AG04450 (cell line): ENCODE data around the gene FDX1. TPM values are rescaled to one million over a fixed set of nuclear protein-coding genes. Genes with fewer than 3 reads are reported as not detected.

Experiments used
- CTCF ChIA-PET: fragments of 300-600, 350-600 bp; formaldehyde crosslinking; extraction: SDS; loops from one replicate; lab custom pipeline; 2022; ENCODE audit warnings: antibody characterized with exemption, inconsistent platforms; lab: Charles Lee
- POLR2A ChIA-PET: fragments of 350-600 bp; formaldehyde crosslinking; extraction: SDS; loops from one replicate; lab custom pipeline; 2021; ENCODE audit warnings: antibody characterized with exemption, inconsistent platforms; lab: Yijun Ruan, JAX
- DNase-seq: peaks from one replicate; pipeline ENCODE4 v3.0.0-alpha.2; 2011; ENCODE audit warnings: low read depth, low spot score
- H3K27ac ChIP-seq: one replicate; pipeline ENCODE4 v1.5.1; 2012; ENCODE audit warnings: low read depth, low read length, control low read depth
- H3K27me3 ChIP-seq: one replicate; pipeline ENCODE4 v1.6.0; 2012; ENCODE audit warnings: low read length; ENCODE audit not compliant: control insufficient read depth, insufficient read depth
- H3K4me3 ChIP-seq: 2 replicates; pipeline ENCODE4 v1.5.1; 2011; ENCODE audit warnings: mild to moderate bottlenecking, low read depth, low read length, control low read depth
- H3K9me3 ChIP-seq: 2 replicates; pipeline ENCODE4 v1.5.1; 2012; ENCODE audit warnings: low read length; ENCODE audit not compliant: control insufficient read depth, insufficient read depth
- CTCF ChIP-seq: IDR thresholded peaks from 2 replicates; pipeline ENCODE4 v1.5.1; 2011; ENCODE audit warnings: low read depth, low read length, control low read depth, inconsistent platforms
- polyA plus RNA-seq: library from polyadenylated mRNA; depleted of rRNA; stranded (reverse); fragments of >200 nt; gene quantifications from 2 replicates; pipeline ENCODE4 v1.2.3, GENCODE V29; 2011

FDX1 gene
- polyA plus RNA-seq, 1 experiment = 8.9 TPM

- Histone ChIP-seq H3K9me3 (no peaks in the 10 kb centered on the region; the same call in 1 of the 2 replicates), H3K4me3 (no peak overlapping the region), H3K27me3 (no peaks in the 10 kb centered on the region), H3K27ac (no peak overlapping the region)
- DNase-seq = no peak
- TF ChIP-seq CTCF = no peak
- CTCF ChIA-PET = interaction anchor here (0.6 kb wide), 1 partner anchor 13 kb away, joined by 4 read pairs; no protein-coding TSS in a partner anchor
- POLR2A ChIA-PET = no interaction called here
Measured at GRCh38 chr11:110438017-110438416, 8.3 kb downstream of the FDX1 start.

- Histone ChIP-seq H3K4me3 (no peak overlapping the region), H3K27me3 (no peaks in the 10 kb centered on the region), H3K27ac (no peak overlapping the region), H3K9me3 (no peaks in the 10 kb centered on the region; the same call in none of the 2 replicates)
- TF ChIP-seq CTCF = no peak
- ChIA-PET CTCF (interaction anchor here (1.0 to 3.9 kb wide), 6 partner anchors 11 to 1001 kb away, joined by 3 to 17 read pairs (median 5); no protein-coding TSS in a partner anchor), POLR2A (no interaction called here)
- no peak for DNase-seq
Measured at GRCh38 chr11:110445437-110445836, 15.7 kb downstream of the FDX1 start.

GRCh38 chr11:110446061-110446460, 16.3 kb downstream of the FDX1 start:
- Histone ChIP-seq H3K27me3 (no peaks in the 10 kb centered on the region), H3K27ac (no peak overlapping the region), H3K4me3 (no peak overlapping the region), H3K9me3 (no peaks in the 10 kb centered on the region; the same call in none of the 2 replicates)
- no peak for DNase-seq
- TF ChIP-seq CTCF = no peak
- ChIA-PET POLR2A (no interaction called here), CTCF (interaction anchor here (1.0 to 3.9 kb wide), 6 partner anchors 12 to 784 kb away, joined by 3 to 17 read pairs (median 5); no protein-coding TSS in a partner anchor)

- Histone ChIP-seq H3K27ac (no peak overlapping the region), H3K4me3 (no peak overlapping the region), H3K9me3 (no peaks in the 10 kb centered on the region; the same call in none of the 2 replicates), H3K27me3 (no peaks in the 10 kb centered on the region)
- CTCF ChIA-PET = interaction anchor here (1.0 to 3.9 kb wide), 5 partner anchors 11 to 784 kb away, joined by 4 to 17 read pairs (median 6); no protein-coding TSS in a partner anchor
- POLR2A ChIA-PET = interaction anchor here (0.6 kb wide), 1 partner anchor 228 kb away, joined by 3 read pairs; no protein-coding TSS in a partner anchor
- no peak for DNase-seq
- no peak for TF ChIP-seq CTCF
Measured at GRCh38 chr11:110446594-110446993, 16.8 kb downstream of the FDX1 start.

GRCh38 chr11:110447343-110447742, 17.6 kb downstream of the FDX1 start:
- no peak overlapping the region for H3K27ac ChIP-seq
- CTCF ChIA-PET = interaction anchor here (0.7 to 1.8 kb wide), 4 partner anchors 10 to 99 kb away, joined by 3 to 6 read pairs (median 4); no protein-coding TSS in a partner anchor
- no peaks in the 10 kb centered on the region; the same call in 1 of the 2 replicates for H3K9me3 ChIP-seq
- no peak for DNase-seq
- H3K27me3 ChIP-seq = no peaks in the 10 kb centered on the region
- no peak for TF ChIP-seq CTCF
- POLR2A ChIA-PET = no interaction called here
- no peak overlapping the region for H3K4me3 ChIP-seq
